Gastrocnemius medialis (tissue), 4 donors: Measurements from ENCODE around the gene KRT4. TPM values are rescaled to one million over a fixed set of nuclear protein-coding genes. Genes with fewer than 3 reads are reported as not detected.

Source experiments
- ATAC-seq, 2 donors: fragments of 150-250 bp; one replicate each; pipeline ENCODE4 v1.9.1; 2016
- DNase-seq, 2 donors: peaks; one replicate each; pipeline ENCODE4 v3.0.0-alpha.2; 2019
- H3K27ac ChIP-seq, 4 donors: fragments of 200-600 bp; sonication (generic); 1 replicate in 1 of 4; 2 replicates in 3 of 4; pipeline ENCODE4 v1.5.1; 2016 to 2018; ENCODE audit warnings: mild to moderate bottlenecking in 2 of 4, moderate library complexity in 1 of 4
- H3K27me3 ChIP-seq, 3 donors: fragments of 200-600 bp; sonication (generic) in 2 of 3; 1 replicate in 1 of 3; 2 replicates in 2 of 3; pipeline versions ENCODE4 v1.5.1 to v1.6.0; 2016 to 2019; ENCODE audit warnings: mild to moderate bottlenecking in 1 of 3, moderate library complexity in 1 of 3
- H3K36me3 ChIP-seq, 2 donors: fragments of 200-600 bp; sonication (generic) in 1 of 2; one replicate each; pipeline ENCODE4 v1.5.1; 2017 to 2018
- H3K4me1 ChIP-seq, 2 donors: fragments of 200-600 bp; sonication (generic) in 1 of 2; one replicate each; pipeline ENCODE4 v1.5.1; 2016 to 2017; ENCODE audit warnings: mild to moderate bottlenecking in 2 of 2
- H3K4me3 ChIP-seq, 4 donors: fragments of 200-600 bp; sonication (generic) in 3 of 4; 1 replicate in 1 of 4; 2 replicates in 3 of 4; pipeline ENCODE4 v1.5.1; 2016 to 2019; ENCODE audit warnings: mild to moderate bottlenecking in 2 of 4
- H3K9me3 ChIP-seq, 3 donors: fragments of 200-600 bp; sonication (generic) in 2 of 3; 1 replicate in 1 of 3; 2 replicates in 2 of 3; pipeline ENCODE4 v1.5.1; 2016 to 2019
- POLR2A ChIP-seq, 2 donors: fragments of 450-650 bp; IDR thresholded peaks; one replicate each; pipeline ENCODE4 v1.6.1; 2017; ENCODE audit warnings: antibody characterized with exemption in 2 of 2, mild to moderate bottlenecking in 2 of 2, moderate library complexity in 2 of 2
- in situ Hi-C, 4 donors: fragments of 200-750 bp; cut with MboI; loops; one replicate each; pipeline versions ENCODE4 v1.15.0 to v1.8.0; 2017; ENCODE audit warnings: low sequenced_read_pairs in 4 of 4
- intact Hi-C: fragments of 100-400 bp; cut with DNase I; formaldehyde crosslinking; loops from one replicate; pipeline ENCODE4 v1.15.1; 2023; ENCODE audit warnings: low total_unique reads
- total RNA-seq, 4 donors: library from RNA; depleted of rRNA; stranded (reverse); fragments of >200 nt; gene quantifications; one replicate each; pipeline versions ENCODE4 v1.1.0 to v1.2.3, GENCODE V29; 2016
- TF ChIP-seq, protein P1 (sequence below), 5 experiments: fragments of 450-650 bp in 3 of 5; fragments of 200-600 bp in 2 of 5; sonication (generic) in 2 of 5; IDR thresholded peaks in 4 of 5; conservative IDR thresholded peaks in 1 of 5; 1 replicate in 4 of 5; 2 replicates in 1 of 5; pipeline ENCODE4 v1.5.1; 2016 to 2019; ENCODE audit warnings: antibody characterized with exemption in 5 of 5, mild to moderate bottlenecking in 3 of 5, moderate library complexity in 3 of 5

Gene KRT4
- total RNA-seq, 4 donors from 2014 or later: not detected

DNA sequence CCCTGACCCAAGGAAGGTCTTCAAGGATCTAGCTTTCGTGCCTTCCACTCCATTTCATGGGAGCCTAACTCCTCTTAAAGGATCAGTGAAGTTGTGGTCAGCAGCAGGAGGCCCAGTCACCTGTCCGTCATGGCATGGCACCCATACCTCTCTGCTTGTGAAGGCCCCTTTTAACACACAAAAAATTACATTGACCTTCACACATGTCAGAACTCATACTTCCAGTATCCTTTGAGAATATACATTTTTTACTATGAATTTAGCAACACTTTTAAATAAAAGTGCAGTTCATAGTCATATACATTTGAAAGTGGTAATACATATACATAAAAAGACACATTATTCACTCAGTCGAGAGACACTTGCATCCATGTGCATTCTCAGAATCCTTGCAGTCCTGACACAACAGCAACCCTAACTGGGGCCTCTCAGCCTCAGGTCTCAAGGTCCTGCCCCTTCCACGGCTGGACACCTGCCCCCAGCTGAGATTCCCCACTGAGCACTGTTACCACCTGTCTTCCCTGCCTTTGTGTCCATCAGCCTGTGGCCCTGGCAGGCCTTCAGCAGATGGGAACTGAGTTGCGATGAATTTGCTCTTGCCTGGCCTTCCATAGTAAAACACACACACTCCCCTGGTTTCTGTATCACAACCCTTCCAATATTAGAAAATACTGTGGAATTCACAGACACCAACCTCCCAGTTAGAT is 14.3 kb downstream of the KRT4 start:
- Histone ChIP-seq H3K36me3 (no peaks in the 10 kb centered on the region), H3K4me3 (no peak overlapping the region), H3K4me1 (no peaks in the 10 kb centered on the region), H3K27ac (no peak overlapping the region), H3K27me3 (no peaks in the 10 kb centered on the region), H3K9me3 (no peaks in the 10 kb centered on the region)
- no peak for TF ChIP-seq POLR2A (IDR thresholded peaks at IDR 0.05)
- TF ChIP-seq, protein P1, sequence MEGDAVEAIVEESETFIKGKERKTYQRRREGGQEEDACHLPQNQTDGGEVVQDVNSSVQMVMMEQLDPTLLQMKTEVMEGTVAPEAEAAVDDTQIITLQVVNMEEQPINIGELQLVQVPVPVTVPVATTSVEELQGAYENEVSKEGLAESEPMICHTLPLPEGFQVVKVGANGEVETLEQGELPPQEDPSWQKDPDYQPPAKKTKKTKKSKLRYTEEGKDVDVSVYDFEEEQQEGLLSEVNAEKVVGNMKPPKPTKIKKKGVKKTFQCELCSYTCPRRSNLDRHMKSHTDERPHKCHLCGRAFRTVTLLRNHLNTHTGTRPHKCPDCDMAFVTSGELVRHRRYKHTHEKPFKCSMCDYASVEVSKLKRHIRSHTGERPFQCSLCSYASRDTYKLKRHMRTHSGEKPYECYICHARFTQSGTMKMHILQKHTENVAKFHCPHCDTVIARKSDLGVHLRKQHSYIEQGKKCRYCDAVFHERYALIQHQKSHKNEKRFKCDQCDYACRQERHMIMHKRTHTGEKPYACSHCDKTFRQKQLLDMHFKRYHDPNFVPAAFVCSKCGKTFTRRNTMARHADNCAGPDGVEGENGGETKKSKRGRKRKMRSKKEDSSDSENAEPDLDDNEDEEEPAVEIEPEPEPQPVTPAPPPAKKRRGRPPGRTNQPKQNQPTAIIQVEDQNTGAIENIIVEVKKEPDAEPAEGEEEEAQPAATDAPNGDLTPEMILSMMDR (IDR thresholded peaks at IDR 0.05 in 4 of 5, conservative IDR thresholded peaks at IDR 0.05 in 1 of 5): no peak
- in situ Hi-C loops: no loop called here
- intact Hi-C loops: no loop called here
- DNase-seq: no peak
- ATAC-seq: no peak

DNA sequence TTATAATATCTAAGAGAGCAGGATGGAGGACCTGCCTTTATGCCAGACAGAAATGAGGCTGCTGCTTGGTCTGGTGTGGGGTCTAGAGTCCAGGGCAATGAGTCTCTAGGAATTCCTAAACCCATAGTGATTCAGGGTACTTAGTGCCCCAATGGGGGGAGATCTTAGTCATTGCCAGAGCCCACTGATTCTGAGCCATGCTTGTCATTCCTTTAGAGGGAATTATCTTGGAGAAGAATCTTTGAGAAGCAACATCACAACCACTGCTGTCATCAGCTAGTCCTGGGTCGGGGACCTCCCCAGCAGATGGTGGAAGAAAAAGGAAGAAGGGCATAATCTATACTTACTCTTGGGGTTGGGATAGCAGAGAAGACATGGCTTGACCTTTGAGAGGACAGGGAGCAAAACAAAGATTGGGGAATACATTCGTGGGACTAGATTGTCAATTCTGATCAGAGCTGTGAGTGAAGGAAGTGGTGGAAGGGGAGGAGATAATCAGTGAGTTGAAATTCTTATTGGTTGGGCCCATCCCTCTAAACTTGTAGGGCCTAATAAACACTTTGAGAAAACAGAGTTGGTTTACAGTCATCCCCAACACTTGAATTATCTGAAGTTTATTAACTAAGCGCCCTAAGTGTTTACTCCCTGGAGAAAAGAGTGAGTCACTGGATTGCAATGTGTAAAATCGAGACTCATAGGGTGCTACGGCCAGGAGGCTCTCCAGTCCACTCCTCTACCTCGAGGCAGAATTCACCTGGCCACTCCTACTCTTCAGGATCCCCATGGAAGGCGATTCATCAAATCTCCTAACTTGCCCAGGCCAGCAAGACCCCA is 15.0 kb downstream of the KRT4 start:
- H3K27me3 ChIP-seq: no peaks in the 10 kb centered on the region
- H3K9me3 ChIP-seq: no peaks in the 10 kb centered on the region
- ATAC-seq (no peak), DNase-seq (no peak)
- intact Hi-C loops (no loop called here), in situ Hi-C loops (no loop called here)
- no peaks in the 10 kb centered on the region for H3K36me3 ChIP-seq
- H3K4me3 ChIP-seq: no peak overlapping the region
- no peaks in the 10 kb centered on the region for H3K4me1 ChIP-seq
- H3K27ac ChIP-seq: no peak overlapping the region
- TF ChIP-seq, protein P1 (IDR thresholded peaks at IDR 0.05 in 4 of 5, conservative IDR thresholded peaks at IDR 0.05 in 1 of 5): no peak
- TF ChIP-seq POLR2A (IDR thresholded peaks at IDR 0.05): no peak

DNA sequence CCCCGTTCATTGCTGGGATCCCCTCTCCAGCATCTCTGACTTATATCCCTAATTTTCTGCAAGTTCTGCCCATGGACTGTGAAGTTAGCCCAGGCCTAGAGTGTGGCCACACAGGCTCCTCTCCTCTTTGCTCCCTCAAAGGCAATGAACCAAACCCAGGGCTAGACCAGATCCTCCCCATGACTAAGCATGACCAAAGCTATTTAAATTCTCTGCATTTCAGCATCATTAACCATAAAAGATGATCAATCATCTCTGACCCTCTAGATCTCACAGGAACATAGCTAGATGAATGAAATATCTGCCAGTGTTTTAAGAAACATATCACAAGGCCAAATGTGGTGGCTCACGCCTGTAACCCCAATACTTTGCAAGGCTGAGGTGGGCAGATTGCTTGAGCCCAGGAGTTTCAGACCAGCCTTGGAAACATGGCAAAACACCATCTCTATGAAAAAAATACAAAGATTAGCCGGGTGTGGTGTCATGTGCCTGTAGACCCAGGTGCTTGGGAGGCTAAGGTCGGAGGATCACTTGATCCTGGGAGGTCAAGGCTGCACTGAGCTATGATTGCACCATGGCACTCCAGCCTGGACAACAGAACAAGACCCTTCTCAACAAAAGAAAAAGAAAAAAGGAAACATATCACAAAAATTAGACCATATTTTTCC is 15.8 kb downstream of the KRT4 start:
- DNase-seq (no peak), ATAC-seq (no peak)
- Histone ChIP-seq H3K4me1 (no peaks in the 10 kb centered on the region), H3K4me3 (no peak overlapping the region), H3K36me3 (no peaks in the 10 kb centered on the region), H3K27ac (no peak overlapping the region), H3K9me3 (no peaks in the 10 kb centered on the region), H3K27me3 (no peaks in the 10 kb centered on the region)
- in situ Hi-C loops: no loop called here
- intact Hi-C loops: no loop called here
- TF ChIP-seq, protein P1 (IDR thresholded peaks at IDR 0.05 in 4 of 5, conservative IDR thresholded peaks at IDR 0.05 in 1 of 5): no peak
- TF ChIP-seq POLR2A (IDR thresholded peaks at IDR 0.05): no peak

DNA sequence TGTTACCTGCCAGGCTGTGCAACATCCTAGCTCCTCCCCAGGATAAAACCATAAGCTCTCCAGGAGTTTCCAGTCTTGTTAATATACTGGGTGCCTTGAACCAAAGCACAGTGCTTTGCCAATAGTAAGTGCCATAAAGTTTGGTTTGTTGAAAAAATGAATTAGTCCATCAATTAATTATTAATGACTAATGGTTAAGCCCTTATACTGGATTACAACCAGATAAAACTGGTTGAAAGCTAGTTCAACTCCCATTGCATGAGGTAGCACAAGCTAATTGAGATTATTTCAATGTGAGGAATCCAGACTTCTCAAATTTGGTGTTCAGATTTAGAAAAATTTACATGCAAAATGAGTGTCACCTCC is 16.4 kb downstream of the KRT4 start:
- H3K4me1 ChIP-seq: no peaks in the 10 kb centered on the region
- H3K36me3 ChIP-seq: no peaks in the 10 kb centered on the region
- no peak overlapping the region for H3K27ac ChIP-seq
- intact Hi-C loops (no loop called here), in situ Hi-C loops (no loop called here)
- ATAC-seq: no peak
- H3K9me3 ChIP-seq: no peaks in the 10 kb centered on the region
- H3K27me3 ChIP-seq: no peaks in the 10 kb centered on the region
- H3K4me3 ChIP-seq: no peak overlapping the region
- TF ChIP-seq, protein P1 (IDR thresholded peaks at IDR 0.05 in 4 of 5, conservative IDR thresholded peaks at IDR 0.05 in 1 of 5): no peak
- no peak for TF ChIP-seq POLR2A (IDR thresholded peaks at IDR 0.05)
- no peak for DNase-seq
